Measurements from ENCODE around the gene LSM5. TPM values are rescaled to one million over a fixed set of nuclear protein-coding genes. Genes with fewer than 3 reads are reported as not detected.

LSM5 gene
- total RNA-seq, result 10 to 100 TPM in 2 of 4 donors, 1 to 10 TPM in 2; 6.2 to 32.2 (median 10.0) TPM

DNA sequence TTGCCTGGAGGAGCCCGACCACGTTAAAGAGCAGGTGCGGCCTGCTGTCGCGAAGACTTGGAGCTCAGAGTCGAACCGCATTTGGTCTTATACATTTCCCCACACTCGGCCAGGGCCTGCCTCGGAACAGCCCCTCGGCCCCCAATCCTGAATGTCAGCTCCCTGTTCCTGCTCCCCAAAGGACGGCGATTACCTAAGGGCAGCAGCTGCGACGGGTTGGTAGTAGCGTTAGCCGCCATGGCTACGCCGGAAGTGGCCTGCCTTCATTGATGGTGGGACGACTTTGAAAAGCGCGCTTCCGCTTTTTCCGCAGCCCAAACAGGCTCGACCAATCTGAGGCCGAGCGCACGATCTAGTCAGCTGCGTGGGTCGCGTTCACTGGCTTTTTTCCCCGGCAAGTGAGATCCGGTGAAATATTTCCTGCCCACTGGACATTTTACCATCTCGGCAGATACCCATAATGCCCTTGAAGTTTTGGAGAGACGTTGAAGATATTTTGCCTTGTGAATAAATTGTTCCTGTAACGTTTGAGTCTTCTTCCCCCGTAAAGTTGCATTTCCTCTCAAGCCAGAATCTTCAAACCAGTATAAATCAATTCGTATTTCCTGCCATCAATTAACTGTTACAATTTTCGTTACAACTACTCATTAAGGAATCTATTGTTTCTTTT is at the start of gene LSM5:
Gene LSM5, minus strand, starts transcription at position 254 of the 670 bp plus-strand sequence. Its CDS starts 15 bp downstream, at position 239.
- H3K27ac ChIP-seq, result peak within 1 kb of the TSS; percentile 70 to 91 (median 83)
- H3K9me3 ChIP-seq, result no peaks in the 10 kb centered on the region
- peak; percentile 90 to 96 (median 91) for DNase-seq
- H3K4me3 ChIP-seq, result peak within 1 kb of the TSS; percentile 60 to 84 (median 74)
- H3K36me3 ChIP-seq, result peaks cover 0 to 18% (median 0%) of the 10 kb centered on the region in 3 donors
- H3K27me3 ChIP-seq, result no peaks in the 10 kb centered on the region
- peaks cover 0 to 11% (median 2%) of the 10 kb centered on the region in 4 donors for H3K4me1 ChIP-seq
- peak in 1 of 2 donors; percentile 19 for TF ChIP-seq POLR2A (IDR thresholded peaks at IDR 0.05)
- TF ChIP-seq, protein P1, sequence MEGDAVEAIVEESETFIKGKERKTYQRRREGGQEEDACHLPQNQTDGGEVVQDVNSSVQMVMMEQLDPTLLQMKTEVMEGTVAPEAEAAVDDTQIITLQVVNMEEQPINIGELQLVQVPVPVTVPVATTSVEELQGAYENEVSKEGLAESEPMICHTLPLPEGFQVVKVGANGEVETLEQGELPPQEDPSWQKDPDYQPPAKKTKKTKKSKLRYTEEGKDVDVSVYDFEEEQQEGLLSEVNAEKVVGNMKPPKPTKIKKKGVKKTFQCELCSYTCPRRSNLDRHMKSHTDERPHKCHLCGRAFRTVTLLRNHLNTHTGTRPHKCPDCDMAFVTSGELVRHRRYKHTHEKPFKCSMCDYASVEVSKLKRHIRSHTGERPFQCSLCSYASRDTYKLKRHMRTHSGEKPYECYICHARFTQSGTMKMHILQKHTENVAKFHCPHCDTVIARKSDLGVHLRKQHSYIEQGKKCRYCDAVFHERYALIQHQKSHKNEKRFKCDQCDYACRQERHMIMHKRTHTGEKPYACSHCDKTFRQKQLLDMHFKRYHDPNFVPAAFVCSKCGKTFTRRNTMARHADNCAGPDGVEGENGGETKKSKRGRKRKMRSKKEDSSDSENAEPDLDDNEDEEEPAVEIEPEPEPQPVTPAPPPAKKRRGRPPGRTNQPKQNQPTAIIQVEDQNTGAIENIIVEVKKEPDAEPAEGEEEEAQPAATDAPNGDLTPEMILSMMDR (IDR thresholded peaks at IDR 0.05), result peak in 1 of 6 experiments; percentile 1

GRCh38 chr7:32539366-32539765 is 49.2 kb upstream of the LSM5 start:
- Histone ChIP-seq H3K36me3 (peaks cover 0 to 14% (median 0%) of the 10 kb centered on the region in 3 donors), H3K27me3 (no peaks in the 10 kb centered on the region), H3K27ac (no peak overlapping the region), H3K4me1 (no peaks in the 10 kb centered on the region), H3K4me3 (no peak overlapping the region), H3K9me3 (no peaks in the 10 kb centered on the region)
- no peak for DNase-seq
- TF ChIP-seq, protein P1 (IDR thresholded peaks at IDR 0.05), result no peak
- TF ChIP-seq POLR2A (IDR thresholded peaks at IDR 0.05), result no peak

GRCh38 chr7:32537760-32538159 is 47.6 kb upstream of the LSM5 start:
- Histone ChIP-seq H3K4me3 (no peak overlapping the region), H3K36me3 (no peaks in the 10 kb centered on the region), H3K4me1 (no peaks in the 10 kb centered on the region), H3K9me3 (no peaks in the 10 kb centered on the region), H3K27me3 (no peaks in the 10 kb centered on the region), H3K27ac (no peak overlapping the region)
- DNase-seq, result no peak
- TF ChIP-seq, protein P1 (IDR thresholded peaks at IDR 0.05), result no peak
- no peak for TF ChIP-seq POLR2A (IDR thresholded peaks at IDR 0.05)

DNA sequence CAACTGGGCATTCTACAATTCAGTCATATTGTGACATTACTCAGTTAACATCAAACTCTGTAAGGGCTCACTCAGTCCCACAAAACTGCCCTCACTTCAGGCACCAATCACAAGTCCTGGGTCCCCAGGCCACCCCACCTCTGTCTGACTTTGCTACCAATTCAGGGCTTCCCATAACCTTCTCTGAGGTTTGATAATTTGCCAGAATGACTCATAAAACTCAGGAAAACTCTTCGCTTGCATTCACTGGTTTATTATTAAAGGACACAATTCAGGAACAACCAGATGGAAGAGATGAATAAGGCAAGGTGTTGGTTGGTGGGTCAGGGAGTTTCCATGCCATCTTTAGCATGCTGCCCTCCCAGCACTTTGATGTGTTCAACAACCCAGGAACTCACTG is 46.4 kb upstream of the LSM5 start:
- TF ChIP-seq POLR2A (IDR thresholded peaks at IDR 0.05), result no peak
- TF ChIP-seq, protein P1 (IDR thresholded peaks at IDR 0.05), result no peak
- Histone ChIP-seq H3K27ac (no peak overlapping the region), H3K27me3 (no peaks in the 10 kb centered on the region), H3K4me3 (no peak overlapping the region), H3K9me3 (no peaks in the 10 kb centered on the region), H3K4me1 (no peaks in the 10 kb centered on the region), H3K36me3 (peaks cover 0 to 3% (median 0%) of the 10 kb centered on the region in 3 donors)
- DNase-seq, result no peak

GRCh38 chr7:32536016-32536415 is 45.8 kb upstream of the LSM5 start:
- H3K36me3 ChIP-seq, result peaks cover 0 to 6% (median 0%) of the 10 kb centered on the region in 3 donors
- H3K27me3 ChIP-seq, result no peaks in the 10 kb centered on the region
- H3K9me3 ChIP-seq, result no peaks in the 10 kb centered on the region
- no peak for DNase-seq
- no peaks in the 10 kb centered on the region for H3K4me1 ChIP-seq
- no peak for TF ChIP-seq POLR2A (IDR thresholded peaks at IDR 0.05)
- TF ChIP-seq, protein P1 (IDR thresholded peaks at IDR 0.05), result no peak
- H3K27ac ChIP-seq, result no peak overlapping the region
- no peak overlapping the region for H3K4me3 ChIP-seq
